ENCODE data around the gene HPF1. TPM values are rescaled to one million over a fixed set of nuclear protein-coding genes. Genes with fewer than 3 reads are reported as not detected.

Gene HPF1
- total and polyA plus RNA-seq, 2 of the 8 experiments (the other 6 are each of a cell fraction or from before 2014, with no cell fraction given) = 14.1 to 32.5 TPM

DNA sequence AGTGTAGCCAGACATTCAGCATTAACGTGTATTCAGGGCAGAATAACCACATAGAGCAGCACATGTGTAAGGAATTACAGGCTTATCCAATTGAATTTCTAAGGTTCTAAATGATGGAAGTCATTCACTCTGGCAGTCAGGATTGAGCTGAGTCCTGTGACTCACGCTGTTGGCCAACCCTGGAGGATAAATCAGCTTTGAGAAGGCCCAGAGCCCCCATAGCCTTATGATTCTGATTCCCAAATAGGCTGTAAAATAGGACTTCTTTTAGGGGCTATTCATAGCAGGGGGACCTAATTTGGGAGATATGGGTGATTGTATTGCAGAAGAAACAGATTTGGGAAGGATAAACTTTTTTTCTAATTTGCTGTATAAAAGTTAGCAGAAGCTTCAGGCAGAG lies 8.1 kb upstream of the HPF1 start:
- CTCF ChIA-PET (ENCODE audit: partially characterized antibody) = interaction anchor here (1.1 to 2.3 kb wide), 3 partner anchors 152 to 172 kb away, joined by 3 to 9 read pairs (median 3); partner anchors contain the start of gene NEK1
- TF ChIP-seq POLR2A (IDR thresholded peaks at IDR 0.05; ENCODE audit: control extremely low read depth in 1 of 2, low read depth in 2 of 2, low read length in 2 of 2) = no peak
- TF ChIP-seq JUND (IDR thresholded peaks at IDR 0.05; ENCODE audit: low read length) = no peak
- TF ChIP-seq, protein P1, sequence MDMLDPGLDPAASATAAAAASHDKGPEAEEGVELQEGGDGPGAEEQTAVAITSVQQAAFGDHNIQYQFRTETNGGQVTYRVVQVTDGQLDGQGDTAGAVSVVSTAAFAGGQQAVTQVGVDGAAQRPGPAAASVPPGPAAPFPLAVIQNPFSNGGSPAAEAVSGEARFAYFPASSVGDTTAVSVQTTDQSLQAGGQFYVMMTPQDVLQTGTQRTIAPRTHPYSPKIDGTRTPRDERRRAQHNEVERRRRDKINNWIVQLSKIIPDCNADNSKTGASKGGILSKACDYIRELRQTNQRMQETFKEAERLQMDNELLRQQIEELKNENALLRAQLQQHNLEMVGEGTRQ (IDR thresholded peaks at IDR 0.05; ENCODE audit: low read length) = no peak
- no peak for TF ChIP-seq BACH1 (IDR thresholded peaks at IDR 0.05; ENCODE audit: low read length)
- TF ChIP-seq PHF8 (conservative IDR thresholded peaks at IDR 0.05; ENCODE audit: low read depth, low read length) = no peak
- TF ChIP-seq TEAD4 (IDR thresholded peaks at IDR 0.05; ENCODE audit: low read depth, low read length) = no peak
- TF ChIP-seq RAD21 (IDR thresholded peaks at IDR 0.05 in 1 of 2, conservative IDR thresholded peaks at IDR 0.05 in 1 of 2; ENCODE audit: low read depth in 2 of 2, low read length in 2 of 2) = no peak
- TF ChIP-seq TAF1 (IDR thresholded peaks at IDR 0.05; ENCODE audit: low read depth, low read length) = no peak
- TF ChIP-seq YY1 (IDR thresholded peaks at IDR 0.05; ENCODE audit: low read depth, low read length) = no peak
- TF ChIP-seq RNF2 (IDR thresholded peaks at IDR 0.05; ENCODE audit: borderline replicate concordance, low read depth, low read length, missing control alignments, poor library complexity, severe bottlenecking) = no peak
- no peak for TF ChIP-seq SIRT6 (IDR thresholded peaks at IDR 0.05; ENCODE audit: low read length)
- no peak for TF ChIP-seq FOSL1 (IDR thresholded peaks at IDR 0.05; ENCODE audit: insufficient read depth, low read depth, low read length)
- TF ChIP-seq, protein P2, sequence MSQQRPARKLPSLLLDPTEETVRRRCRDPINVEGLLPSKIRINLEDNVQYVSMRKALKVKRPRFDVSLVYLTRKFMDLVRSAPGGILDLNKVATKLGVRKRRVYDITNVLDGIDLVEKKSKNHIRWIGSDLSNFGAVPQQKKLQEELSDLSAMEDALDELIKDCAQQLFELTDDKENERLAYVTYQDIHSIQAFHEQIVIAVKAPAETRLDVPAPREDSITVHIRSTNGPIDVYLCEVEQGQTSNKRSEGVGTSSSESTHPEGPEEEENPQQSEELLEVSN (IDR thresholded peaks at IDR 0.05) = no peak

More for the DNA sequence above, 8.1 kb upstream of the HPF1 start:
- Histone ChIP-seq H2BK5ac (ENCODE audit: low read depth, low read length) (no peak overlapping the region), H3K4me1 (replicated peaks in 1 of 4; ENCODE audit: control insufficient read depth in 3 of 4, insufficient read depth in 4 of 4, low read length in 3 of 4) (no peaks in the 10 kb centered on the region), H3K23me2 (ENCODE audit: low read depth, low read length) (no peaks in the 10 kb centered on the region), H2AK5ac (ENCODE audit: low read depth, low read length) (no peak overlapping the region), H2AFZ (ENCODE audit: low read length) (no peak overlapping the region), H3K27ac (ENCODE audit: low read depth, low read length) (no peak overlapping the region), H3K4me2 (ENCODE audit: insufficient read depth in 1 of 2, low read depth in 2 of 2, low read length in 2 of 2) (no peak overlapping the region), H3K79me1 (ENCODE audit: low read depth, low read length) (no peaks in the 10 kb centered on the region), H3K23ac (ENCODE audit: insufficient read length) (no peak overlapping the region), H4K91ac (replicated peaks; ENCODE audit: insufficient read length, low read length) (no peak overlapping the region), H2BK15ac (ENCODE audit: low read length) (no peak overlapping the region), H4K8ac (ENCODE audit: extremely low read depth, insufficient read depth, low read length) (no peak overlapping the region), H3K36me3 (ENCODE audit: control insufficient read depth in 2 of 4, insufficient read depth in 4 of 4, low read length in 3 of 4) (no peaks in the 10 kb centered on the region), H3K4ac (replicated peaks; ENCODE audit: insufficient read length, low read depth, low read length) (no peak overlapping the region), H2BK120ac (replicated peaks; ENCODE audit: low read depth, low read length) (no peak overlapping the region), H3K18ac (ENCODE audit: extremely low read depth, low read length) (no peak overlapping the region), H4K5ac (ENCODE audit: insufficient read length, low read depth, low read length) (no peak overlapping the region), H2BK20ac (ENCODE audit: low read length) (no peak overlapping the region), H3K79me2 (ENCODE audit: control insufficient read depth in 1 of 2, insufficient read depth in 2 of 2, low read length in 2 of 2) (no peaks in the 10 kb centered on the region), H3K14ac (ENCODE audit: insufficient read length) (no peak overlapping the region), H3K9ac (replicated peaks in 1 of 4; ENCODE audit: extremely low read depth in 1 of 4, low read depth in 3 of 4, low read length in 3 of 4) (no peak overlapping the region), H2BK12ac (ENCODE audit: low read depth, low read length) (no peak overlapping the region), H3K27me3 (replicated peaks in 1 of 4; ENCODE audit: control insufficient read depth in 3 of 4, extremely low read depth in 1 of 4, insufficient read depth in 3 of 4, low read length in 3 of 4) (no peaks in the 10 kb centered on the region), H3K9me3 (ENCODE audit: insufficient read depth in 2 of 2, low read depth in 1 of 2, low read length in 1 of 2) (no peaks in the 10 kb centered on the region), H4K20me1 (replicated peaks in 1 of 2; ENCODE audit: control insufficient read depth in 1 of 2, insufficient read depth in 2 of 2, low read length in 2 of 2) (no peaks in the 10 kb centered on the region), H3K56ac (replicated peaks; ENCODE audit: insufficient read length, low read depth, low read length) (no peak overlapping the region), H3K4me3 (ENCODE audit: extremely low read depth in 1 of 4, insufficient read depth in 2 of 4, low read depth in 3 of 4, low read length in 4 of 4) (no peak overlapping the region)
- 90% methylated on average over 2 of the region's 2 CpGs; no CpG with 5 or more reads in 1 of the 2 experiments for WGBS, 2 experiments (ENCODE audit: extremely low coverage in 1 of 2, insufficient coverage in 1 of 2, insufficient read length in 1 of 2, insufficient replicate concordance in 2 of 2, low coverage in 1 of 2, low lambda C conversion rate in 2 of 2, missing lambda C conversion rate in 1 of 2)
- POLR2A ChIA-PET (ENCODE audit: partially characterized antibody) = no interaction called here
- DNase-seq (ENCODE audit: low read depth in 1 of 2, low spot score in 2 of 2) (peak in 1 of 2 experiments; percentile 10), FAIRE-seq (no peak)
